Body of pancreas (tissue), 4 donors: ENCODE data around the gene SYT13. TPM values are rescaled to one million over a fixed set of nuclear protein-coding genes. Genes with fewer than 3 reads are reported as not detected.

Experiments
- ATAC-seq: fragments of 150-250 bp; one replicate; pipeline ENCODE4 v1.9.1; 2016
- DNase-seq, 4 donors: peaks; one replicate each; pipeline ENCODE4 v3.0.0-alpha.2; 2019
- H3K27ac ChIP-seq, 4 donors: fragments of 200-600 bp; sonication (generic); 1 replicate in 3 of 4; 2 replicates in 1 of 4; pipeline versions ENCODE4 v1.5.1 to v1.6.1; 2016 to 2019; ENCODE audit warnings: mild to moderate bottlenecking in 1 of 4, mixed read lengths in 1 of 4, moderate library complexity in 1 of 4
- H3K27me3 ChIP-seq, 2 donors: fragments of 200-600 bp; sonication (generic); one replicate each; pipeline ENCODE4 v1.6.0; 2016; ENCODE audit warnings: mild to moderate bottlenecking in 1 of 2
- H3K36me3 ChIP-seq, 2 donors: fragments of 200-600 bp; sonication (generic); replicated peaks in 1 of 2; 2 replicates each; pipeline ENCODE4 v1.5.1; 2016; ENCODE audit warnings: low read depth in 2 of 2; ENCODE audit not compliant: insufficient read depth in 1 of 2
- H3K4me1 ChIP-seq: fragments of 200-600 bp; sonication (generic); one replicate; pipeline ENCODE4 v1.6.0; 2016
- H3K4me3 ChIP-seq, 2 donors: fragments of 200-600 bp; sonication (generic); 1 replicate in 1 of 2; 2 replicates in 1 of 2; pipeline ENCODE4 v1.5.1; 2016 to 2019
- H3K9me3 ChIP-seq, 3 donors: fragments of 200-600 bp; sonication (generic); 1 replicate in 2 of 3; 2 replicates in 1 of 3; pipeline ENCODE4 v1.5.1; 2016
- POLR2A ChIP-seq, 3 donors: fragments of 450-650 bp; IDR thresholded peaks; one replicate each; pipeline ENCODE4 v1.6.1; 2016; ENCODE audit warnings: antibody characterized with exemption in 3 of 3, mild to moderate bottlenecking in 2 of 3
- WGBS, 2 donors: methylation state at CpG; one replicate each; pipeline ENCODE4 v1.1.5; 2017; 5-methylcytosine and 5-hydroxymethylcytosine counted together
- intact Hi-C: fragments of 100-400 bp; cut with DNase I; formaldehyde crosslinking; loops from one replicate; pipeline ENCODE4 v1.15.1; 2023
- total RNA-seq, 2 donors: library from RNA; depleted of rRNA; stranded (reverse); fragments of >200 nt; gene quantifications; one replicate each; pipeline ENCODE4 v1.1.0, GENCODE V29; 2016
- TF ChIP-seq, protein P1 (sequence below), 7 experiments: fragments of 450-650 bp in 4 of 7; fragments of 200-600 bp in 3 of 7; sonication (generic) in 3 of 7; IDR thresholded peaks; one replicate each; pipeline ENCODE4 v1.5.1; 2016 to 2019; ENCODE audit warnings: antibody characterized with exemption in 7 of 7

The SYT13 gene
- total RNA-seq, 2 donors from 2014 or later, result 6.7 to 9.9 TPM

- Histone ChIP-seq H3K4me3 (no peak overlapping the region), H3K27me3 (no peaks in the 10 kb centered on the region), H3K36me3 (no peaks in the 10 kb centered on the region), H3K4me1 (no peaks in the 10 kb centered on the region), H3K9me3 (no peaks in the 10 kb centered on the region), H3K27ac (no peak overlapping the region)
- no peak for ATAC-seq
- TF ChIP-seq POLR2A (IDR thresholded peaks at IDR 0.05), result no peak
- TF ChIP-seq, protein P1, sequence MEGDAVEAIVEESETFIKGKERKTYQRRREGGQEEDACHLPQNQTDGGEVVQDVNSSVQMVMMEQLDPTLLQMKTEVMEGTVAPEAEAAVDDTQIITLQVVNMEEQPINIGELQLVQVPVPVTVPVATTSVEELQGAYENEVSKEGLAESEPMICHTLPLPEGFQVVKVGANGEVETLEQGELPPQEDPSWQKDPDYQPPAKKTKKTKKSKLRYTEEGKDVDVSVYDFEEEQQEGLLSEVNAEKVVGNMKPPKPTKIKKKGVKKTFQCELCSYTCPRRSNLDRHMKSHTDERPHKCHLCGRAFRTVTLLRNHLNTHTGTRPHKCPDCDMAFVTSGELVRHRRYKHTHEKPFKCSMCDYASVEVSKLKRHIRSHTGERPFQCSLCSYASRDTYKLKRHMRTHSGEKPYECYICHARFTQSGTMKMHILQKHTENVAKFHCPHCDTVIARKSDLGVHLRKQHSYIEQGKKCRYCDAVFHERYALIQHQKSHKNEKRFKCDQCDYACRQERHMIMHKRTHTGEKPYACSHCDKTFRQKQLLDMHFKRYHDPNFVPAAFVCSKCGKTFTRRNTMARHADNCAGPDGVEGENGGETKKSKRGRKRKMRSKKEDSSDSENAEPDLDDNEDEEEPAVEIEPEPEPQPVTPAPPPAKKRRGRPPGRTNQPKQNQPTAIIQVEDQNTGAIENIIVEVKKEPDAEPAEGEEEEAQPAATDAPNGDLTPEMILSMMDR (IDR thresholded peaks at IDR 0.05), result no peak
- intact Hi-C loops, result no loop called here
- WGBS, 2 donors, result 60% methylated on average over 3 of the region's 3 CpGs; no CpG with 5 or more reads in 1 of the 2 donors
- no peak for DNase-seq
Measured at GRCh38 chr11:45300715-45301114, 14.6 kb upstream of the SYT13 start.

- intact Hi-C loops, result no loop called here
- Histone ChIP-seq H3K4me3 (no peak overlapping the region), H3K36me3 (no peaks in the 10 kb centered on the region), H3K27me3 (no peaks in the 10 kb centered on the region), H3K9me3 (no peaks in the 10 kb centered on the region), H3K27ac (no peak overlapping the region), H3K4me1 (no peaks in the 10 kb centered on the region)
- no peak for ATAC-seq
- WGBS, 2 donors, result 59 to 60% methylated on average over 7 of the region's 7 CpGs
- no peak for DNase-seq
- no peak for TF ChIP-seq POLR2A (IDR thresholded peaks at IDR 0.05)
- TF ChIP-seq, protein P1 (IDR thresholded peaks at IDR 0.05), result no peak
Measured at GRCh38 chr11:45298718-45299117, 12.6 kb upstream of the SYT13 start.

- no peaks in the 10 kb centered on the region for H3K4me1 ChIP-seq
- intact Hi-C loops, result no loop called here
- TF ChIP-seq POLR2A (IDR thresholded peaks at IDR 0.05), result no peak
- TF ChIP-seq, protein P1 (IDR thresholded peaks at IDR 0.05), result no peak
- WGBS, 2 donors, result 59 to 74% methylated on average over 3 of the region's 3 CpGs
- no peaks in the 10 kb centered on the region for H3K36me3 ChIP-seq
- H3K9me3 ChIP-seq, result no peaks in the 10 kb centered on the region
- ATAC-seq (no peak), DNase-seq (no peak)
- H3K27ac ChIP-seq, result no peak overlapping the region
- no peak overlapping the region for H3K4me3 ChIP-seq
- no peaks in the 10 kb centered on the region for H3K27me3 ChIP-seq
Measured at GRCh38 chr11:45296075-45296474, 9.9 kb upstream of the SYT13 start.

- 42 to 71% methylated on average over 2 to 4 of the region's 4 CpGs for WGBS, 2 donors
- no peak for ATAC-seq
Measured at GRCh38 chr11:45294499-45294898, 8.4 kb upstream of the SYT13 start.

More at GRCh38 chr11:45294499-45294898, 8.4 kb upstream of the SYT13 start:
- TF ChIP-seq, protein P1 (IDR thresholded peaks at IDR 0.05), result no peak
- no peak for TF ChIP-seq POLR2A (IDR thresholded peaks at IDR 0.05)
- Histone ChIP-seq H3K4me3 (no peak overlapping the region), H3K36me3 (no peaks in the 10 kb centered on the region), H3K9me3 (no peaks in the 10 kb centered on the region), H3K27me3 (no peaks in the 10 kb centered on the region), H3K4me1 (no peaks in the 10 kb centered on the region), H3K27ac (no peak overlapping the region)
- intact Hi-C loops, result loop anchor here (5.0 kb wide), 1 partner anchor 187 kb away; no protein-coding TSS in a partner anchor
- DNase-seq, result no peak
